OCI-LY1 (cell line): ENCODE data around the gene ATP1A4.

Experiments used
- CTCF ChIP-seq: fragments of 200-600 bp; sonication (generic), shearing (Covaris generic); IDR thresholded peaks from 2 replicates; pipeline ENCODE4 v1.5.1; 2017; ENCODE audit warnings: mild to moderate bottlenecking, antibody characterized with exemption, low read length, moderate library complexity, mixed read lengths
- EZH2 ChIP-seq: fragments of 200-600 bp; sonication (generic), shearing (Covaris generic); IDR thresholded peaks from 2 replicates; pipeline ENCODE4 v1.8.0; 2017; ENCODE audit warnings: borderline replicate concordance, mixed run types, mild to moderate bottlenecking, antibody characterized with exemption, low read length, moderate library complexity, mixed read lengths

GRCh38 chr1:160108888-160109662 lies 42.3 kb upstream of the ATP1A4 start:
- TF ChIP-seq CTCF (peak; percentile 59), EZH2 (no peak)
